Ectodermal cell (in vitro differentiated cells): Measurements from ENCODE around the gene CFAP54.

Source experiments
- H3K27ac ChIP-seq: 2 replicates; pipeline ENCODE4 v1.7.0; 2013; ENCODE audit warnings: mild to moderate bottlenecking, low read depth, low read length; ENCODE audit not compliant: insufficient read depth, poor library complexity, severe bottlenecking
- H3K27me3 ChIP-seq: 2 replicates; pipeline ENCODE4 v1.7.0; 2013; ENCODE audit warnings: mild to moderate bottlenecking, low read length; ENCODE audit not compliant: insufficient read depth, control insufficient read depth, poor library complexity, severe bottlenecking
- H3K36me3 ChIP-seq: one replicate; pipeline ENCODE4 v1.7.0; 2013; ENCODE audit warnings: low read length; ENCODE audit not compliant: control insufficient read depth, insufficient read depth
- H3K4me1 ChIP-seq: one replicate; pipeline ENCODE4 v1.7.0; 2013; ENCODE audit warnings: low read length; ENCODE audit not compliant: control insufficient read depth, insufficient read depth
- H3K4me3 ChIP-seq: 2 replicates; pipeline ENCODE4 v1.7.0; 2013; ENCODE audit warnings: low read depth, low read length, control low read depth; ENCODE audit not compliant: insufficient read depth
- H3K9me3 ChIP-seq: 2 replicates; pipeline ENCODE4 v1.7.0; 2013; ENCODE audit warnings: mild to moderate bottlenecking, low read length, moderate library complexity; ENCODE audit not compliant: control insufficient read depth
- WGBS, 2 experiments: methylation state at CpG; one replicate each; pipeline ENCODE4 v1.1.7; 2013; ENCODE audit warnings: missing lambda C conversion rate in 2 of 2; 5-methylcytosine and 5-hydroxymethylcytosine counted together

Gene CFAP54

DNA sequence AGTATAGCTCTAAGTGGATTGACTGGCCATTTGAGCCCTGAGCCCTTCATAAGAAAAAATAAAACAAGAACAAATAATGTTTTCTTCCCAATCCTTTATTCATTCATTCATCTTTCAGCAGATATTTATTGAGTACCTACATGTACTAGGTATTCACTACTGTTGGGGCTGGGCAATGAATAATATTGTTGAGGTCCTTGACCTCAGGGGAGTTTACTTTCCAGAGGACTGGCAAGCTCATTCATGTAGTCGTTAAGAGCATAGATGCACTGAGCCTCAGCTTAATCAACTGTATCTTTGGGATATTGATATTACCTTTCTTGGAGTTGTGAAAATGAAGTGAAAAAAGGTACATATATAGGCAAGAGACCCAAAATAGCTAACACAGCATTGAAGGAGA lies 7.6 kb downstream of the CFAP54 start:
- WGBS, 2 experiments = 95 to 100% methylated on average over 1 of the region's 1 CpG
- H3K36me3 ChIP-seq = no peaks in the 10 kb centered on the region
- no peaks in the 10 kb centered on the region for H3K9me3 ChIP-seq
- no peaks in the 10 kb centered on the region for H3K4me1 ChIP-seq
- H3K27me3 ChIP-seq = no peaks in the 10 kb centered on the region
- H3K27ac ChIP-seq = no peak overlapping the region
- H3K4me3 ChIP-seq = no peak overlapping the region

DNA sequence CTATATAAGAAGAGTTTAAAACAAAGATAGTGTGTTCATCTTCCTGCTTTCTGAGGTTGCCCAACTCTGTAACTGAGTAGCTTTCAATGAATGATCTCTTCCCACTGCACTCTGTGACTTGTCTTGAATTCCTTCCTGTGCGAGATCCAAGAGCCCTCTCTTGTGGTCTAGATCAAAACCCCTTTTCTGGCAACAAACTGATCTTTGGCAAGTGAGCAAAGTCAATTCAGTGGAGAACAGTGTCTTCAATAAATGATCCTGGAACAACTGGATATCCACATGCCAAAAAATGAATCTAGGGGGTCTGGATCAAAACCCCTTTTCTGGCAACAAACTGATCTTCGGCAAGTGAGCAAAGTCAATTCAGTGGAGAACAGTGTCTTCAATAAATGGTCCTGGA lies 8.5 kb downstream of the CFAP54 start:
- Histone ChIP-seq H3K27ac (no peak overlapping the region), H3K27me3 (no peaks in the 10 kb centered on the region), H3K4me3 (no peak overlapping the region), H3K9me3 (no peaks in the 10 kb centered on the region), H3K36me3 (no peaks in the 10 kb centered on the region), H3K4me1 (no peaks in the 10 kb centered on the region)
- 96 to 98% methylated on average over 2 of the region's 2 CpGs for WGBS, 2 experiments

DNA sequence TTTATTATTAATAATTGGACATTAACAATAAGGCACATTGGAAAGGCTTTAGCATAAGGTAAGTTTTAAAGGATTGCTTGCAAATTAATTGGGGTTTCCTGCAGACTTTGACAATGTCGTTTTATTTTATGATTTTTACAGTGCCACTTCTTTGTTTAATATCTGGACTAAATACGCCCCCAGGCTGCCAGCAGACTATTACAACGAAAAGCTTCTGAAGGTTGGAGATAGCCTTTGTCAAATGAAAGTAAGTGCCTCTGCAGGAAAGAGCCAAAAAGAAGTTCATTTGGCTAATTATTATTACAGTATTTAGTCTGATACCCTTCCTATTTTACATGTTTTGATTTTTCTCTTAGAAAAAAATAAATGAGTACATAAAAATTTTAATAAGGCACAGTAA lies 11.3 kb downstream of the CFAP54 start:
- H3K9me3 ChIP-seq = no peaks in the 10 kb centered on the region
- no peaks in the 10 kb centered on the region for H3K27me3 ChIP-seq
- H3K4me1 ChIP-seq = no peaks in the 10 kb centered on the region
- WGBS, 2 experiments = 91 to 94% methylated on average over 3 of the region's 3 CpGs
- H3K4me3 ChIP-seq = no peak overlapping the region
- H3K36me3 ChIP-seq = no peaks in the 10 kb centered on the region
- no peak overlapping the region for H3K27ac ChIP-seq

DNA sequence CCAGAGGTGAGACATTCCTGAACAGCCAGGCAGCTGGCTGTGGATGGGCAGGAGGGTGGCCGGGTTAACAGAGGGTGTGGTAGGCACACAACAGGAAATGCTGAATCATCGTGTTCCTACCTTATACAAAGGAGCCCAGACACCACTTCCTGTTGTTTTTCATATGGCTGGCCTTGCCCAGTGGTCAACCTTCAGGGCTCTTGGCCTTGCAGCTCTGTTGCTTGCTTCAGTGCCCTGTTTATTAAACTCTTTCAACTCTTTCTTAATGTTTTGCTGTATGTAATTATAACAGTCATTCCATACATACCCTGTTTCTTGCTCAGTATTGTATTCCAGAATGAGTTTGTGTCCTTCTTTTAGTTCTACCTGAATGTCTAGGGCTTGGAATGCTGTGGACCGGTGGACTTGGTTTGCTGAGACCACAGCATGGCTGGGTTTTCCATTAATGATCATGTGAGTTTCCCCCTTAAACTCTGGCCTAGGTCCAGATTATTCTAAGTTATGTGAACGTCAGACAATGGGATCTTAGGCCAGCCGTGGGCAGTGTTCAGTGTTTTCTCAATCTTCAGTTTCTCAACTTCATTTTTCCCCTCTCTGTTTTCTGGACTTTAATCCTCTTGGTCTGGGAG lies 11.9 kb downstream of the CFAP54 start:
- 80 to 82% methylated on average over 5 of the region's 5 CpGs for WGBS, 2 experiments
- H3K27me3 ChIP-seq = no peaks in the 10 kb centered on the region
- no peaks in the 10 kb centered on the region for H3K36me3 ChIP-seq
- H3K9me3 ChIP-seq = no peaks in the 10 kb centered on the region
- H3K4me3 ChIP-seq = no peak overlapping the region
- no peaks in the 10 kb centered on the region for H3K4me1 ChIP-seq
- no peak overlapping the region for H3K27ac ChIP-seq

DNA sequence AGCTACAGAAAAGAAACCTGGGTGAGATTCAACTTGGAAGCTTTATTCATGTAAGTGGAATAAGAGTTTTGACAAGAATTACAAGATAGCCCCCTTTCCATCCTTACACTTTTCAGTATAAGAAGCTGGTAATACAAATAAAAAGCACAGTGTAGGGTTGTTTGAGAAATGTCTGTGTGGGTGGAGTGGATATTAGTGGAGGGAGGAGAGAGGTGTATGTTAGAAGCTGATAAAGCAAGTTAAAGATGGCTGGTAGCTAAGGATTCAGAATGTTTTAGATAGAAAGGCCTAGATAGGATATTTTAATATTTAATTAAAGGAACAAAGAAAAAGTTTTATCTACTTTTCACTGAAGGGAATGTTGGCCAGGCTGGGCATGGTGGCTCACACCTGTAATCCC lies 12.5 kb downstream of the CFAP54 start:
- Histone ChIP-seq H3K36me3 (no peaks in the 10 kb centered on the region), H3K4me1 (no peaks in the 10 kb centered on the region), H3K9me3 (no peaks in the 10 kb centered on the region), H3K27ac (no peak overlapping the region), H3K27me3 (no peaks in the 10 kb centered on the region), H3K4me3 (no peak overlapping the region)

DNA sequence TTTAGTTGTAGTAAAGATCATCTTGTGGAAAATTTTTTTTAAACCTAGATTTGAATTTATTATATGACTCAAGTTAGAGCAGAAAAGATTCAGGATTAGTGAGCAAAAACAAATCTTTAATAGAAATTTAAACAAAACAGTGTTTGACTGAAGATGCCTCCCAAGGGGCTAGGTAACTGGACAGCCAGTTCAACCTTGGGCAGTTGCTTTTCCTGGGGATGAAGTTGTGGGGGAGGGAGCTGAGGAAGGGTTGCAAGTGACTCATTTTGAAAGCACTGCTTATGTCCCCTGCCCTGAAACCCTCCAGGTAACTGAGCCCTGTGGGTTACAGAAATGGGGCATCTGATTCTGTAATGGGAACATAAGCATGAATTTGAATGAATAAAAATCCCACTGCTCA lies 13.1 kb downstream of the CFAP54 start:
- no peaks in the 10 kb centered on the region for H3K4me1 ChIP-seq
- H3K9me3 ChIP-seq = no peaks in the 10 kb centered on the region
- no peaks in the 10 kb centered on the region for H3K27me3 ChIP-seq
- H3K4me3 ChIP-seq = no peak overlapping the region
- no peak overlapping the region for H3K27ac ChIP-seq
- H3K36me3 ChIP-seq = no peaks in the 10 kb centered on the region

DNA sequence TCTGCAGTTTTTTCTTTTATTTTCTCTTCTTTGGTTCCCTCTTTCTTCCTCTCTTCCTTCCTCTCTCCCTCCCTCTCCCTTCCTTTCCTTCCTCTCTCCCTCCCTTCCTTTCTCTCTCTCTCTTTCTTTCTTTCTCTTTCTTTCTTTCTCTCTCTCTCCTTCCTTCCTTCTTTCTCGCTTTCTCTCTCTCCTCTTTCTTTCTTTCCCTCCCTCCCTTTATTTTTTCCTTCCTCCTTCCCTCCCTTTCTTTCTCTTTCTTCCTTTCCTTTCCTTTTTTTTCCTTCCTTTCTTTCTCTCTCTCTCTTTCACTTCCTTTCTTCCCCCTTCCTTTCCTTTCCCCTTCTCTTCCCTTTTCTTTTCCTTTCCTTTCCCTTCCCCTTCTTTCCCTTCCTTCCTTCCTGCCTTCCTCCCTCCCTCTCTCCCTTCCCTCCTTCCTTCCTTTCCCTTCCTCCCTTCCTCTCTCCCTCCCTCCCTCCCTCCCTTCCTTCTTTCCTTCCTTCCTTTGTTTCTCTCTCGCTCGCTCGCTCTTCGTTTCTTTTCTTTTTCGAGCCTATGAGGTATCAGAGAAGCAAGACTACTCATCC lies 13.7 kb downstream of the CFAP54 start:
- H3K4me1 ChIP-seq = no peaks in the 10 kb centered on the region
- H3K9me3 ChIP-seq = no peaks in the 10 kb centered on the region
- H3K27ac ChIP-seq = no peak overlapping the region
- WGBS, 2 experiments = 93 to 97% methylated on average over 1 to 6 of the region's 6 CpGs
- H3K4me3 ChIP-seq = no peak overlapping the region
- no peaks in the 10 kb centered on the region for H3K36me3 ChIP-seq
- no peaks in the 10 kb centered on the region for H3K27me3 ChIP-seq

DNA sequence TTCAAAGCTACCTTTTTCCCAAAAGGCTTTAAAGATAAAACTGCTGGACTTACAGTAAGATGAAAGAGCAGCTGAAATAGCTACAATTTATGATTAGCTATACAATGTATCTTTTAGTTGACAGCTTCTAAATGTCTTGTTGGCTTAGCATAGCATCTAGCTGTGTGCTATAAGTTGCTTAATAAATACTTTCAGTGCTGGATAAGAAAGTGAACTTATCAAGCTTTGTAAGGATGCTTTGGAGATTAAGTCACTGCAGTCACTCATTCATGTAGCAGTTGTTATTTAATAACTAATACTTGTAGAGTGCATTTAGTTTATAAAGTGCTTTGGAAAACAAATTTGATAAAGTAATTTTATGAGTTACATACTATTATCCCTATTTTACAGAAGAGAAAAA lies 14.6 kb downstream of the CFAP54 start:
- Histone ChIP-seq H3K36me3 (no peaks in the 10 kb centered on the region), H3K4me3 (no peak overlapping the region), H3K4me1 (no peaks in the 10 kb centered on the region), H3K9me3 (no peaks in the 10 kb centered on the region), H3K27me3 (no peaks in the 10 kb centered on the region), H3K27ac (no peak overlapping the region)

DNA sequence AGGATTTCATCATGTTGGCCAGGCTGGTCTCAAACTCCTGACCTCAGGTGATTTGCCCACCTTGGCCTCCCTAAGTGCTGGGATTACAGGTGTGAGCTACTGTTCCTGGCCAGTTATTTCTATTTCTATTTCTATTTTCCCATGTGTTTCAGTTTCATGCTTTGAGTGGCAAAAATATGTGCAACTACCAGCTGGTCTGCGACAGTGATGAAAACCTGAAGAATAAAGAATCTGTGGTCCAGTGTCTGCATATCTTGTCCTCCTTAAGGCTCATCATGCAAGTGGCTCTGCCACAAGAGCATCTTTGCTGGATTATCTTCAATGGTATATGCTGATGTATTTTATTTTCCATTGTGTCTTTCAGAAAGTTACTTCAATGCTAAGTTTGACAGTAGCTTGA lies 17.4 kb downstream of the CFAP54 start:
- no peak overlapping the region for H3K27ac ChIP-seq
- no peaks in the 10 kb centered on the region for H3K36me3 ChIP-seq
- no peak overlapping the region for H3K4me3 ChIP-seq
- no peaks in the 10 kb centered on the region for H3K4me1 ChIP-seq
- 94 to 96% methylated on average over 1 of the region's 1 CpG for WGBS, 2 experiments
- no peaks in the 10 kb centered on the region for H3K27me3 ChIP-seq
- H3K9me3 ChIP-seq = no peaks in the 10 kb centered on the region

DNA sequence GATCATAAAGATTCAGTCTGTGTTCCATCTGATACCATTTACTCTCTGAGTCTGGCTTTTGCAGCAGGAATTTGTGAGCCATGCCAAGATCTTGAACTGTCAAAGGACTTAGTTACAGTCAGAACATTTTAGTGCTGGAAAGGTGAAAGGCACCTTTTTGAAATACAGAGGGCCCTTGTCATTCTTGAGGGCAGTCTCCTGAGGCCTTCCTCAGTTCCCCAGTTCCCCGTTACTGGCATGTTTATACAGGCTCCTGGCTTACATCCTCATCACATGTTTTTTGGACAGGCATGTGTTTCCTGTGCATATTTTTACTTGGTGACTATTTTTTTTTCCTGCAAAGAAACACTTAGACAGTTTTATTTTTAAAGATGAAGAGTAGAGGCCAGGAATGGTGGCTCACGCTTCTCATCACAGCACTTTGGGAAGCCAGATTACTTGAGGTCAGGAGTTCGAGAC lies 21.0 kb downstream of the CFAP54 start:
- no peak overlapping the region for H3K27ac ChIP-seq
- H3K4me3 ChIP-seq = no peak overlapping the region
- no peaks in the 10 kb centered on the region for H3K27me3 ChIP-seq
- 93 to 96% methylated on average over 3 of the region's 3 CpGs for WGBS, 2 experiments
- no peaks in the 10 kb centered on the region for H3K4me1 ChIP-seq
- H3K36me3 ChIP-seq = no peaks in the 10 kb centered on the region
- H3K9me3 ChIP-seq = no peaks in the 10 kb centered on the region

DNA sequence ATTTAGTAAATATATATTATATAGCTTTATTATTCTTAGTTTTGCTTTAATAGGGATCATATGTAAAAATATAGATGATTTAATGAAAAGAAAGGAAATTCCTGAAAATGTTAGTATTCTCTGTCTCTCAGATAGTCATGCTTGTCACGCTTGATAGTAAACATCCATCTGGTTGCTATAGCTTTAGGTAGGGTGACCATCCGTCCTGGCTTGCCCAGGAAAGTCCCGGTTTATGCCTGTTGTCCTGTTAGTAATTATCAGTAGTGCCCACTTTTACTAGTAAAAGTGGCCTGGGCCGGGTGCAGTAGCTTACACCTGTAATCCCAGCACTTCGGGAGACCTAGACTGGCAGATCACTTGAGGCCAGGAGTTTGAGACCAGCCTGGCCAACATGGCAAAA lies 23.8 kb downstream of the CFAP54 start:
- WGBS, 2 experiments = 92 to 94% methylated on average over 5 of the region's 5 CpGs
- Histone ChIP-seq H3K4me3 (no peak overlapping the region), H3K9me3 (no peaks in the 10 kb centered on the region)

More for the DNA sequence above, 23.8 kb downstream of the CFAP54 start:
- Histone ChIP-seq H3K27ac (no peak overlapping the region), H3K36me3 (no peaks in the 10 kb centered on the region), H3K27me3 (no peaks in the 10 kb centered on the region), H3K4me1 (no peaks in the 10 kb centered on the region)
